Large intestine (tissue), 3 donors: Measurements from ENCODE around the gene CCDC30. TPM values are rescaled to one million over a fixed set of nuclear protein-coding genes. Genes with fewer than 3 reads are reported as not detected.

Experiments used
- DNase-seq, 2 donors: peaks; one replicate each; pipeline versions ENCODE4 v3.0.0 to v3.0.0-alpha.2; 2013
- H3K27ac ChIP-seq: one replicate; pipeline ENCODE4 v1.5.1; 2013; ENCODE audit warnings: low read length
- H3K27me3 ChIP-seq: 2 replicates; pipeline ENCODE4 v1.6.1; 2013; ENCODE audit warnings: low read length; ENCODE audit not compliant: control insufficient read depth, insufficient read depth
- H3K36me3 ChIP-seq: 2 replicates; pipeline ENCODE4 v1.6.1; 2013; ENCODE audit warnings: low read length; ENCODE audit not compliant: control insufficient read depth, insufficient read depth
- H3K4me1 ChIP-seq: one replicate; pipeline ENCODE4 v1.6.1; 2013; ENCODE audit warnings: low read length; ENCODE audit not compliant: control insufficient read depth, insufficient read depth
- H3K4me3 ChIP-seq: one replicate; pipeline ENCODE4 v1.5.1; 2013; ENCODE audit warnings: low read length
- H3K9me3 ChIP-seq: one replicate; pipeline ENCODE4 v1.6.1; 2013; ENCODE audit warnings: mild to moderate bottlenecking, low read depth, low read length, moderate library complexity; ENCODE audit not compliant: control insufficient read depth
- WGBS: methylation state at CpG from one replicate; pipeline ENCODE4 v1.1.5; 2013; ENCODE audit warnings: low lambda C conversion rate; ENCODE audit not compliant: insufficient coverage; 5-methylcytosine and 5-hydroxymethylcytosine counted together
- polyA plus RNA-seq: library from polyadenylated mRNA; unstranded; fragments of 120-200 nt; gene quantifications from one replicate; pipeline ENCODE4 v1.2.1, GENCODE V29; 2013

CCDC30 gene
- polyA plus RNA-seq, 1 donor, result 5.0 TPM

- WGBS, result no CpG with 5 or more reads among the region's 3 CpGs
- peak overlapping the region; percentile 92 for H3K27ac ChIP-seq
Measured at GRCh38 chr1:42689912-42690311, 226.8 kb downstream of the CCDC30 start.

GRCh38 chr1:42690477-42691156 lies 227.5 kb downstream of the CCDC30 start:
- no peak overlapping the region for H3K4me3 ChIP-seq
- H3K36me3 ChIP-seq, result peaks cover 11% of the 10 kb centered on the region
- H3K27me3 ChIP-seq, result no peaks in the 10 kb centered on the region
- peaks cover 68% of the 10 kb centered on the region for H3K4me1 ChIP-seq
- no peaks in the 10 kb centered on the region for H3K9me3 ChIP-seq
- DNase-seq, result no peak
- H3K27ac ChIP-seq, result peak overlapping the region; percentile 92
- WGBS, result no CpG with 5 or more reads among the region's 1 CpG

More at GRCh38 chr1:42689912-42690311, 226.8 kb downstream of the CCDC30 start:
- Histone ChIP-seq H3K4me3 (no peak overlapping the region), H3K9me3 (no peaks in the 10 kb centered on the region), H3K27me3 (no peaks in the 10 kb centered on the region), H3K4me1 (peaks cover 65% of the 10 kb centered on the region), H3K36me3 (peaks cover 4% of the 10 kb centered on the region)
- DNase-seq, result no peak

GRCh38 chr1:42691157-42691498 lies 228.0 kb downstream of the CCDC30 start:
- DNase-seq, result no peak
- WGBS, result 57% methylated on average over 2 of the region's 4 CpGs
- H3K4me1 ChIP-seq, result peaks cover 63% of the 10 kb centered on the region
- no peak overlapping the region for H3K4me3 ChIP-seq
- H3K9me3 ChIP-seq, result no peaks in the 10 kb centered on the region
- H3K36me3 ChIP-seq, result peaks cover 14% of the 10 kb centered on the region
- H3K27ac ChIP-seq, result peak overlapping the region; percentile 92
- no peaks in the 10 kb centered on the region for H3K27me3 ChIP-seq

DNA sequence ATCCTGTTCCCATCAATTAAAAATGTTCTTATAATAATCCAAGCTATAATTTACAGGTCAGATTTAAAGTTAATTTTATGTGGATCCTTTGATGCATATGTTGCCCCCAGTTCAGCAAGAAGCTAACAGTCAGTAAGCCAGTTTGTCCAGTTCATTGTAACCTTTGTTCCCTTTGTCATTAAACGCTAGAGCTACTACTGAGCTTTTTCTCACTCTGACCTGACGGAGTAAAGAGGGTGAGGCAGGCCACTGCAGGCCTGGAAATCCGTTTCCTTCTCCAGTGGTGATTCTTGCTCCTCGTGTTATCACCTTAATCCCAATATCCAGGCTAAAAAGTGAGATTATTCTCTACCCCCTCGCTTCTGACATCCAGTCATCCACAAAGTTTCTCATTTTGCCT lies 229.4 kb downstream of the CCDC30 start:
- no CpG with 5 or more reads among the region's 5 CpGs for WGBS
- DNase-seq, result peak; percentile 87 to 93
- Histone ChIP-seq H3K27me3 (no peaks in the 10 kb centered on the region), H3K36me3 (peaks cover 24% of the 10 kb centered on the region), H3K27ac (peak overlapping the region; percentile 92), H3K9me3 (no peaks in the 10 kb centered on the region), H3K4me1 (peaks cover 57% of the 10 kb centered on the region), H3K4me3 (no peak overlapping the region)

GRCh38 chr1:42692911-42693310 lies 229.8 kb downstream of the CCDC30 start:
- Histone ChIP-seq H3K27me3 (no peaks in the 10 kb centered on the region), H3K36me3 (peaks cover 29% of the 10 kb centered on the region), H3K4me3 (no peak overlapping the region), H3K4me1 (peaks cover 55% of the 10 kb centered on the region), H3K9me3 (no peaks in the 10 kb centered on the region), H3K27ac (peak overlapping the region; percentile 92)
- WGBS, result 0% methylated on average over 1 of the region's 2 CpGs
- no peak for DNase-seq

DNA sequence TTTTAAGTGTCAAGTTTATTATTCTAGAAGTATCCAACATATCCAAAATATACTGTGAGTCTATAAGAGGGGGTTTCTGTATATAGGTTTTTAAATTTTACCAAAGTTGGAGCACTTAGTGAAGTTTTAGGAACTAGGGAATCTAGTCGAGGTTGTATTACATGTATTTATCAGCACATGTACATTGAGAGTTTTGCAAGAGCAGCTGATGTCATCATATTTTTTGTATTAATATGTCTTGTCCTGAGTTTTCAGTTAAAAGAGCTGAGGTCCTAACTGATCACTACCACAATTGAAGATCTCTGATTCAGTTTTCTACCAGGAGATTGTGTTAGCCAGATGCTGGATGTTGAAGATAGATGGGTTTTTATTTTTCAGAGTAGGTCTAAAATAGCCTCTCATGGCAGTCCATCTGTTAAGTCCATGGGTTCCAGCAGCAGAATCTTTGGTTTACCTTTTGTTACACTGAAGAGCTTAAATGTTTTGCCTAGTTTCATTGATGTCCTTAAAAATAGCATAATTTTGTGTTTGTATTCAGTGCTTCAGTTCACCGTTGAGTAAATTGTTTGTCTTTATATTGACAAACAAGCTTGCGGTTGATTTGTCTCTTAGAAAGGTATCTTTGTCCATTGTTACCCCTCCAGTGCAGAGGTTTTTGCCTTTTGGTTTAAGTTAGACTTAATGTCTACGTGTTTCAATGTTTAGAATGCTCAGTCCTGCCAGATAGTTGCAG lies 235.2 kb downstream of the CCDC30 start:
- WGBS, result 100% methylated on average over 3 of the region's 4 CpGs
- no peak for DNase-seq
- Histone ChIP-seq H3K36me3 (peaks cover 66% of the 10 kb centered on the region), H3K27me3 (no peaks in the 10 kb centered on the region), H3K4me1 (peaks cover 19% of the 10 kb centered on the region), H3K27ac (no peak overlapping the region), H3K9me3 (no peaks in the 10 kb centered on the region), H3K4me3 (no peak overlapping the region)

DNA sequence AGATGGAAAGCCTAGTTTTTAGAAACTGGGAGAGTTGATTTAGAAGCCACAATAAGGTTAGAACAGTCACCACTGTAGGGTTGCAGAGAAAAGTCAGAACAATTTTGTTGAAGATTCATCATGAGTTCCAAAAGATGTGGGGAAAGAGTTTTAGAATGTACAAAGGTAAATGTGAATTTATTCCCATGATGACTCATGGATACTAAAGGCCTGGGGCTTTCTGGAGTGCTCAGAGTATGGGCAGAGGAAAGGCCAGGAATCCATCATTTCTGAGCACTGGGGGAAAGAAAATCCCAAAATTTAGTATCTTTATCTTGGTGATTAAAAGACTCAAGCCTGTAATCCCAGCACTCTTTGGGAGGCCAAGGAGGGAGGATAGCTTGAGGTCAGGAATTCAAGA lies 236.9 kb downstream of the CCDC30 start:
- Histone ChIP-seq H3K27ac (no peak overlapping the region), H3K4me3 (no peak overlapping the region), H3K27me3 (no peaks in the 10 kb centered on the region), H3K9me3 (no peaks in the 10 kb centered on the region), H3K36me3 (peaks cover 79% of the 10 kb centered on the region), H3K4me1 (peaks cover 3% of the 10 kb centered on the region)
- DNase-seq, result no peak

GRCh38 chr1:42703888-42704464 lies 240.9 kb downstream of the CCDC30 start:
- no peak overlapping the region for H3K4me3 ChIP-seq
- H3K27ac ChIP-seq, result no peak overlapping the region
- 67% methylated on average over 2 of the region's 7 CpGs for WGBS
- no peaks in the 10 kb centered on the region for H3K4me1 ChIP-seq
- H3K27me3 ChIP-seq, result no peaks in the 10 kb centered on the region
- H3K9me3 ChIP-seq, result peaks cover 4% of the 10 kb centered on the region
- peaks cover 61% of the 10 kb centered on the region for H3K36me3 ChIP-seq
- no peak for DNase-seq

Other genes starting within 250 kb of the CCDC30 start
- 39.0 TPM for gene FOXJ3, start 128.1 kb upstream of the CCDC30 start, polyA plus RNA-seq
- gene RIMKLA, start 82.5 kb upstream of the CCDC30 start, polyA plus RNA-seq, result 0.78 TPM
- gene ZMYND12, start 7.3 kb upstream of the CCDC30 start, polyA plus RNA-seq, result 1.3 TPM
- 105 TPM for gene PPCS, start 6.7 kb upstream of the CCDC30 start, polyA plus RNA-seq
- gene PPIH, start 195.1 kb downstream of the CCDC30 start, polyA plus RNA-seq, result 54.5 TPM
- 563 TPM for gene YBX1, start 219.1 kb downstream of the CCDC30 start, polyA plus RNA-seq